A172 (cell line): ENCODE measurements around the gene CACNA1G. TPM values are rescaled to one million over a fixed set of nuclear protein-coding genes. Genes with fewer than 3 reads are reported as not detected.

ENCODE experiments used
- DNase-seq: peaks from one replicate; pipeline ENCODE4 v3.0.0-alpha.2; 2015; ENCODE audit warnings: low spot score
- total RNA-seq: library from RNA; depleted of rRNA; stranded (reverse); fragments of >200 nt; shearing (Covaris generic); gene quantifications from 2 replicates; pipeline ENCODE4 v1.2.3, GENCODE V29; 2014; rRNA removed

Gene CACNA1G
- 0.17 and 0.81 TPM in 2 replicates for total RNA-seq

GRCh38 chr17:50560185-50560824, at the start of gene CACNA1G:
CACNA1G (plus strand) TSS chr17:50560715; CDS start chr17:50561460, 745 bp downstream.
- peak; percentile 72 for DNase-seq

GRCh38 chr17:50511058-50511457, 49.5 kb upstream of the CACNA1G start:
- peak; percentile 42 for DNase-seq

GRCh38 chr17:50513495-50513894, 47.0 kb upstream of the CACNA1G start:
- no peak for DNase-seq

- no peak for DNase-seq
Observed at GRCh38 chr17:50514388-50514787, 46.1 kb upstream of the CACNA1G start.

- no peak for DNase-seq
Observed at GRCh38 chr17:50514936-50515702, 45.4 kb upstream of the CACNA1G start.

- no peak for DNase-seq
Observed at GRCh38 chr17:50517011-50517410, 43.5 kb upstream of the CACNA1G start.

- no peak for DNase-seq
Observed at GRCh38 chr17:50517504-50518383, 42.8 kb upstream of the CACNA1G start.

GRCh38 chr17:50518384-50519023, 42.0 kb upstream of the CACNA1G start:
- DNase-seq: no peak

GRCh38 chr17:50519141-50519834, 41.2 kb upstream of the CACNA1G start:
- no peak for DNase-seq

- DNase-seq: no peak
Observed at GRCh38 chr17:50520483-50520882, 40.0 kb upstream of the CACNA1G start.

GRCh38 chr17:50521514-50521913, 39.0 kb upstream of the CACNA1G start:
- no peak for DNase-seq

- no peak for DNase-seq
Observed at GRCh38 chr17:50522766-50523165, 37.7 kb upstream of the CACNA1G start.

- no peak for DNase-seq
Observed at GRCh38 chr17:50523208-50523607, 37.3 kb upstream of the CACNA1G start.

- no peak for DNase-seq
Observed at GRCh38 chr17:50524838-50525237, 35.7 kb upstream of the CACNA1G start.

GRCh38 chr17:50527155-50527762, 33.3 kb upstream of the CACNA1G start:
- DNase-seq: no peak

GRCh38 chr17:50527949-50528474, 32.5 kb upstream of the CACNA1G start:
- no peak for DNase-seq

GRCh38 chr17:50529849-50530248, 30.7 kb upstream of the CACNA1G start:
- no peak for DNase-seq

GRCh38 chr17:50531428-50532025, 29.0 kb upstream of the CACNA1G start:
- DNase-seq: no peak

GRCh38 chr17:50532452-50533024, 28.0 kb upstream of the CACNA1G start, which contains the start of gene EPN3:
EPN3 (plus strand) TSS chr17:50532735; CDS start chr17:50536557, 3,822 bp downstream.
- no peak for DNase-seq

- DNase-seq: no peak
Observed at GRCh38 chr17:50533185-50533584, 27.3 kb upstream of the CACNA1G start.
